ENCODE results near the gene HIPK2. TPM values are rescaled to one million over a fixed set of nuclear protein-coding genes. Genes with fewer than 3 reads are reported as not detected.

The HIPK2 gene
- total and polyA plus RNA-seq, 2 donors (not counting 3 experiments of a cell fraction or from before 2014, with no cell fraction given) = 9.0 to 43.8 TPM

GRCh38 chr7:139639563-139639962 is 138.2 kb downstream of the HIPK2 start:
- H3K4me2 ChIP-seq (ENCODE audit: insufficient read depth, low read length) = no peak overlapping the region
- no peak overlapping the region for H3K9ac ChIP-seq (replicated peaks; ENCODE audit: extremely low read depth, insufficient read depth, low read length)
- POLR2A ChIA-PET = no interaction called here
- no peak for DNase-seq (ENCODE audit: low read depth, low spot score)
- H4K20me1 ChIP-seq (replicated peaks; ENCODE audit: control insufficient read depth, extremely low read depth, insufficient read depth, low read length) = no peaks in the 10 kb centered on the region
- dilution Hi-C loops (cut with MboI; ENCODE audit: extremely low pct_ligation_motif_present, low sequenced_read_pairs) = no loop called here
- H3K9me1 ChIP-seq (replicated peaks; ENCODE audit: control insufficient read depth, extremely low read depth, insufficient read depth, low read length) = no peaks in the 10 kb centered on the region
- no peaks in the 10 kb centered on the region for H3K27me3 ChIP-seq (ENCODE audit: control insufficient read depth in 2 of 2, insufficient read depth in 2 of 2, low read length in 2 of 2)
- no peak for FAIRE-seq
- peaks cover 45% of the 10 kb centered on the region for H3K79me2 ChIP-seq (ENCODE audit: control insufficient read depth, insufficient read depth, low read length)
- no TSS peak for BruUV-seq (replicated peaks)
- CTCF ChIA-PET = no interaction called here
- no peaks in the 10 kb centered on the region for H3K9me3 ChIP-seq (replicated peaks; ENCODE audit: control insufficient read depth, insufficient read depth, low read length)
- H3K4me3 ChIP-seq (replicated peaks in 1 of 3; ENCODE audit: insufficient read depth in 1 of 3, low read depth in 1 of 3, low read length in 3 of 3) = no peak overlapping the region
- no peak overlapping the region for H2AFZ ChIP-seq (ENCODE audit: low read depth, low read length)
- intact Hi-C loops (cut with micrococcal nuclease) = no loop called here
- H3K4me1 ChIP-seq (ENCODE audit: control insufficient read depth, extremely low read depth, insufficient read depth, low read length) = no peaks in the 10 kb centered on the region
- H3K36me3 ChIP-seq (ENCODE audit: control insufficient read depth in 2 of 2, extremely low read depth in 1 of 2, insufficient read depth in 2 of 2, low read length in 2 of 2) = peaks cover 0 to 2% of the 10 kb centered on the region in 2 experiments
- TF ChIP-seq FOS (IDR thresholded peaks at IDR 0.05; ENCODE audit: borderline replicate concordance, insufficient read depth, low read length) (no peak), CTCF (IDR thresholded peaks at IDR 0.05; ENCODE audit: extremely low read depth in 1 of 2, insufficient read depth in 1 of 2, low read depth in 1 of 2, low read length in 2 of 2) (no peak), POLR2AphosphoS5 (IDR thresholded peaks at IDR 0.05; ENCODE audit: insufficient read depth, low read depth, low read length) (no peak), MYC (IDR thresholded peaks at IDR 0.05; ENCODE audit: low read depth, low read length) (no peak), POLR2A (IDR thresholded peaks at IDR 0.05; ENCODE audit: low read depth, low read length) (no peak), MAX (IDR thresholded peaks at IDR 0.05; ENCODE audit: insufficient read depth, insufficient read length) (no peak), JUN (IDR thresholded peaks at IDR 0.05; ENCODE audit: borderline replicate concordance, insufficient read depth, insufficient read length, low read depth) (no peak)
- H3K27ac ChIP-seq (ENCODE audit: insufficient read depth, low read depth, low read length) = no peak overlapping the region

Data from endothelial cell of umbilical vein (primary cell).